Fibroblast of skin of left quadriceps (primary cell): ENCODE measurements around the gene SNRPA.

Experiments
- DNase-seq, 2 experiments: peaks; one replicate each; pipeline ENCODE4 v3.0.0-alpha.2; 2013; ENCODE audit warnings: low read depth in 2 of 2

SNRPA gene

GRCh38 chr19:40750874-40751537, at the start of gene SNRPA:
Gene SNRPA, plus strand, starts transcription at chr19:40751203. Its CDS starts 206 bp downstream, at chr19:40751409.
- peak; percentile 97 for DNase-seq

GRCh38 chr19:40701758-40702157, 49.2 kb upstream of the SNRPA start:
- DNase-seq: no peak

DNA sequence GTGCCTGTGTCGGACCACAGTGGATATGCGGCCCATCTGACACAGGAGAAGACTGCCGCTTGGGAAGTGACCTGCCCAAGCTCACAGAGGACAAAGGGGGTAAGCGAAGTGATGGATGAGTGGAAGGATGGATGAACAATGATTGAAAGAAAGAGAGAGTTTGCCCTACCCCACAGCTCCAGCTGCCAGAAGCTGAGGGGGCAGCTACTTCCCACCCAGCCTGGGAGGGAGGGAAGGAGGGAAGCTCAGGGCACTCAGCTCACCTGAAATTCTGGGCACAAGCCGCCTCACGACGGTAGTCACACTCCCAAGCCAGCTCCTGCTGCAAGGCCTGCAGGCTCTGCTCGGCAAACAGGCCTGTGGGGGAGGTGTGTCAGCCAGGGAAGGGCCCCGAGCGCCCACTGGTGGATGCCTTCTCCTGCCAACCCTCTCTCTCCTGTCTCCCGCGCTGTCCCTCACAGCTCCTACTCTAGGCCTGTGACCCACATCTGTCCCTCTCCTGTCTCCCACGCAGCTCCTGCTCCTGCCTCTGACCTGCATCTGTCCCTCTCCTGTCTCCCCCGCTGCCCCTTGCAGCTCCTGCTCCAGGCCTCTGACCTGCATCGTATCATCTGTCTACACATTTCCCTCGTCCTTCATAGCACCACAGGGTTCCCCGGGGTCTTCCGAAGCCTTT, 48.5 kb upstream of the SNRPA start:
- no peak for DNase-seq

DNA sequence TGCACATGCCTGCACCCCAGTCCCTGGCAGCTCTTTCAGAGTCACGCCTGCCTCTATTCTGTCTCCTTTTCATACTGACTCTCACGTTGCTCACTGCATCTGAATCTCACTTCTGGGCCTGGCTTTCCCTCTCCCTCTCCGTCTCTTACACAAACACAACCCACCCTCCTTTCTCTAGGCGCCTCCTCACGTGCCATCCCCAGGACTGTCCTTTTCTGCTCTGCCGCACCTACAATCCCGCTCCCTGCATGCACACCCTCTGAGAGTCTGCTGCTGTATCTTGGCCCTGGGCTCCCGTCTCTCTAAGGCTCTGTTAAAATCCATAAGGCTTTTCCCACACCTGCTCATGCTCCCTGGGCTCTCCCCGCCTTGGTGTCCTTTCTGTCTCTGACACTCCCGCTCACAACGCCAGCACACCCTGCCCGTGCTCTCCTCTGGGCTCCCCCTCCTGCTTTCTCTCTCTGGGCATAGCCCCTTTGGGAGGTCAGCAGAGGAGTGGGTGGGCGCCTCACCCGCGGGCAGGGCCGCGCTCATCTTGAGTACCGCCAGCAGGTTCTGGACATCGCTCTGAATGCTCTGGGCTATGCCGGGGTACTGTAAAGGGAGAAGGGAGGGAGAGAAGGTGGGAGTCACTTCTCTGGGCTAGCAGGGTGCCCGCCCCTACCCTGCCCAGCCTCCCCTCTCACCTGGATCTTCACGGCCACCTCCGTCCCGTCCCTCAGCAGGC, 47.8 kb upstream of the SNRPA start:
- no peak for DNase-seq

GRCh38 chr19:40704491-40705361, 46.3 kb upstream of the SNRPA start:
- DNase-seq: no peak

DNA sequence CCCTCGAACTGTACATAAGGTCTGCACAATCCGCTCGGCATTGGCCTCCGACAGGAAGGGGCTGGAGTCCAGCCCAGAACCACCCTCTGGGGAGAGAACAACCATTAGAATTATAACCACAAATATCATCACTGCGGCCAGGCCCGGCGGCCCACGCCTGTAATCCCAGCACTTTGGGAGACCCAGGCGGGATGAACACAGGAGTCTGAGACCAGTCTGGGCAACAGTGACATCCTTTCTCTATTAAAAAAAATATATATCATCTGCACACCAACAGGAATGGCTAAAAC, 45.7 kb upstream of the SNRPA start:
- no peak for DNase-seq

GRCh38 chr19:40705950-40706619, 44.9 kb upstream of the SNRPA start:
- no peak for DNase-seq

DNA sequence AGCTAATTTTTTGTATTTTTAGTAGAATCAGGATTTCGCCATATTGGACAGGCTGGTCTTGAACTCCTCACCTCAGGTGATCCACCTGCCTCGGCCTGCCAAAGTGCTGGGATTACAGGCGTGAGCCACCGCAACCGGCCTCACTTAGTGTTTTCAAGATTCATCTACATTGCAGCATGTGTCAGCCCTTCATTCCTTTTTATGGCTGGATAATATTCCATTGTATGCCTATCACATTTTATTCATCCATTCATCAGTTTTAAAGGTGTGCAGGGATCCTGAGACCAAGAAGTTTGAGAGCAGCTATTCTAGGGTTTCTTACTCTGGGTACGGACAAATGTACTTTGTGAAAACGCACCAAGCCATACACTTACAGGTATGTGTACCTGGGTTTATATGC, 43.4 kb upstream of the SNRPA start:
- no peak for DNase-seq

DNA sequence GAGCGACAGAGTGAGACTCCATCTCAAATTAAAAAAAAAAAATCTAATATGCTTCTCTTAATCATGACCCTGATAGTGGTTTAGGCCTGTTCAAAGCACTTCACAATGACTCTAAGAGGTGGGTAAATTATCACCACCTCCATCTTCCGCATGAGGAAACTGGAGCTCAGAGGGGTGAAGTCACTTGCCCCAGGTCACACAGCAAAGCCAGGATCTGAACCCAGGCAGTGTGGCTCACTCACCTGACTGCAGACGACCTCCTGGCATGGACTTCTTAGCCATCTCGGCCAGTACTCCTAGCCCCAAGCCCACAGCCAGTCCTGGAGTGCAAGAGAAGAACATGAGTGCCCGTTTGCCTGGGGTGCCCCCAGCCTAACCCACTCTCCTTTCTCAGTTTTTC, 41.2 kb upstream of the SNRPA start:
- no peak for DNase-seq

- no peak for DNase-seq
These were observed 37.1 kb upstream of the SNRPA start for GRCh38 chr19:40713939-40714338.

DNA sequence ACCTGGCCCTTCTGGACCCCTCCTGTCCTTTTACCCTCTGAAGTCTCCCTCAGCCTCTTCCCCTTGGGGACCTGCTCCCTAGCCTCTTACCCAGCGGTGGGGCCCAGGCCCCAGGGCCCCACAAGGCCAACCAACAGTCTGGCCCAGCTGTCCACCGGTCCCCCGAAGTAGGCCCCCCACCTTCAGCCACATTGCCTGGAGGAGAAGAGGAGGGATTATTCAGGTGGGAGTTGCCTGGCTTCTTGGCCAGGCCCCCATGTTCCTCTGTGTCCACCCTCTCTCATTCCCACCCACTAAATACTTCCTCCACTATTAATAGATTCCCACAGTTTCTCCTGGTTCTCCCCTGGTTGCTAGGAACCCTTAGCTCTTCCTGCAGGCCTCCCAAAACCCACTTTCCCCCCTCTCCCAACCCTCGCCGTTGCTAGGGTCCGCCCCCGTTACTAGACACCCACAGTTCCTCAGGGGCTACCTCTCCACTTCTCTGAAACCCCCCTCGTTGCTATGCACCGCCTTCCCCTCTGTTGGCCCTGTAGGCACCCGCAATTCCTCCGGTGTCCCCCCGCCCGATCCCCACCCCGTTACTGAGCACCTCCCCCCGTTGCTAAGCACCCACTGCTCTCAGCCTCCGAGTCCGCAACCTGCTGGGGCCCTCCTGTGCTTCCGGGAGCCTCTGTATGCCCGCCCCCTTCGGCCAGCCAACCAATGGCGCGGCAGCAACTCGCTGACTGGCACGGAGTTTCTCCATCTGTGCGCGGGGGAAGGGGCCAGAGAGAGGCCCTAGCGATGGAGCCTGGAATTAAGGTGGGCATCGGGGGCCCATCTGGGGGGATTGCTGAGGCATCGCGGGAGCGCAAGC, 36.3 kb upstream of the SNRPA start:
- DNase-seq: peak; percentile 89 to 91

DNA sequence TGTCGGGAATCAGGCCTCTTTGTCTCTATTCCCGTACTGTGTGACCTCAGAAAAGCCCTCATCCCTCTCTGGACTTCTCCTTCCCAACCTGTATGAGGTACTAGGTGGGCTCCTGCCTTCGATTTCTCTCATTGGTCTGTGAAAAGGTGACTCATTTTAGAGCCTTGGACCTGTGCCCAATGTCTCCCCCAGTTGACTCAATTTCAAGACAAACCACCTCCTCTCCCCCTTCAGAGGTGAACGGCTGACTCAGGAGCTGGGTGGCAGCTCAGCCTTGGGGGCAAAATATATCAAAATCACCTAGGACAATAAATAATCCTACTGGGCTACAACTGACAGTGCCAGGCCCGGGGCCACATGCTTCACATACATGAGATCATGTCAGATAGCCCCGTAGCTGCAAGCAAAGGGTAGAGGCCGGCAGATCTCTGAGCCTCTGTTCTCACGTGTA, 34.9 kb upstream of the SNRPA start:
- DNase-seq: no peak

- DNase-seq: peak; percentile 96 to 97
These were observed 34.3 kb upstream of the SNRPA start, which contains the start of the genes COQ8B and ITPKC for GRCh38 chr19:40716482-40717324. Gene COQ8B, minus strand, starts transcription at chr19:40716886. Its CDS starts 2,254 bp downstream, at chr19:40714632. Gene ITPKC, plus strand, starts transcription at chr19:40717112. Its CDS starts 24 bp downstream, at chr19:40717136.

DNA sequence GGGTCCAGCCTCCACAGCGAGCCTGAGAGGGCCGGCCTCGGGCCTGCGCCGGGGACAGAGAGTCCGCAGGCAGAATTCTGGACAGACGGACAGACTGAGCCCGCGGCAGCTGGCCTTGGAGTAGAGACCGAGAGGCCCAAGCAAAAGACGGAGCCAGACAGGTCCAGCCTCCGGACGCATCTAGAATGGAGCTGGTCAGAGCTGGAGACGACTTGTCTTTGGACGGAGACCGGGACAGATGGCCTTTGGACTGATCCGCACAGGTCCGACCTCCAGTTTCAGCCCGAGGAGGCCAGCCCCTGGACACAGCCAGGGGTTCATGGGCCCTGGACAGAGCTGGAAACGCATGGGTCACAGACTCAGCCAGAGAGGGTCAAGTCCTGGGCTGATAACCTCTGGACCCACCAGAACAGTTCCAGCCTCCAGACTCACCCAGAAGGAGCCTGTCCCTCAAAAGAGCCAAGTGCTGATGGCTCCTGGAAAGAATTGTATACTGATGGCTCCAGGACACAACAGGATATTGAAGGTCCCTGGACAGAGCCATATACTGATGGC, 33.6 kb upstream of the SNRPA start:
- DNase-seq: no peak

GRCh38 chr19:40717880-40718773, 32.9 kb upstream of the SNRPA start:
- DNase-seq: no peak

DNA sequence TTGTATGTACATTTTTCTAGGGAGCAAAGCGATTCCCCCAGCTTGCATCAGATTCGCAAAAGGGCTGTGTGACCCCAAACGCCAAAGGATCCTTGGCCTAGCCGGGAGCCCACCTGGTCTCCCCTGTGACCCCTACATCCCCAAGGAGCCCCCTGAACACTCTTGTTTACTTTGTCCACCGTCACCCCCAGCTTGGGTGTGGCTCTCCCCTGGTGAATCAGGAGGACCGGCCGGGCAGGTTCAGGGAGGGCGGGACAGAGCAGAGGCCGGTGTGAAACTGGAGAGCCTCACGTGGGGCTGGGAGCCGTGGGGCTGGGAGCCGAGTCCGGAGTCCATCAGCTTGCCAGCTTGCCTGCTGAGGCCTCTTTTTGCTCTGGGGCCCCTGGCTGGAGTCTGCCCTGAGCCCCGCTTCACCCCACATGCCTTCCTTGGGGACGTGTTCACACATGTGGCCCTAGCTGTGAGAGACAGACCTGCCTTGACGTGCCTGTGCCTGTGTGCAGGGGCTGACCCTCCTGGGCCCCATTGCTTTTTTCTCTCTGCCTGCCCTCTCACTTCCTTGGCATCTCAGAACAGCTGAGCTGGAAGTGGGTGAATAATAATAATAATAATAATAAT, 32.1 kb upstream of the SNRPA start:
- no peak for DNase-seq

- DNase-seq: no peak
These were observed 31.5 kb upstream of the SNRPA start for GRCh38 chr19:40719414-40719894.

DNA sequence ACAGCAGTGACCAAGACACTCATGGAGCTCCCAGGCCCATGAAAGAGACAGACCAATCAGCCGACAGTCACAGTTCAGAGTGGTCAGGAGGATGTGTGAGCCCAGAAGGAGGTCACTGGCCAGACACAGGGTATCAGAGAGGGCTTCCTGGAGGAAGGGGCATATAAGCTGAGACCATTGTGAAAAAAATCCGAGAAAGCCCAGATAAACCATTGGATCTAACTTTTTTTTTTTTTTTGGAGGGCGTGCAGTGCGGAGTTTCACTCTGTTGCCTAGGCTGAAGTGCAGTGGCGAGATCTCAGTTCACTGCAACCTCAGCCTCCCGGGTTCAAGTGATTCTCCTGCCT, 29.9 kb upstream of the SNRPA start:
- DNase-seq: no peak
